NCI-H2107 treated with DMSO at 0.1 percent for 48 hours (cell line): ENCODE results near the gene HEPN1.

Source experiments
- DNase-seq: peaks from one replicate; lab custom pipeline; 2025; ENCODE audit not compliant: unreplicated experiment; lab: John Stamatoyannopoulos, UW

HEPN1 gene

DNA sequence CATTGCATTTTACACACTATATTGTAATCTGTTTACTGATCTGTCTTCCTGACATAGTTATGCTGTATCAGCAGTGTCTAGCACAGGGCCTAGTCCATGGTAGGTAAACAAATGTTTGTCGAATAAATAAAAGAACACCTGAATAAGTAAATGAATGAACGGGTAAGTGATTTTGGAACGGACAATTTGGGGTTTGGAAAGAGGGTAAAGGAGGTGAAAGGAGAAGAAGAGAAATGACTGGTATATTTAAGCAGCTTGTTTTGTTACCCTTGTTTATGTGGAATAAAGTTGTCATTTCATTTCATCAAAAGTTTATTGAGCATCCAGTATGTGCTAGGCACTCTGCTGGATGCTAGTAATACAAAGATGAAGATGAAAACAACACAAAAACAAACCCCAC lies at the start of gene HEPN1:
Gene HEPN1 (plus strand): TSS at position 301 of the 400 bp plus-strand sequence.
- DNase-seq, result no peak

DNA sequence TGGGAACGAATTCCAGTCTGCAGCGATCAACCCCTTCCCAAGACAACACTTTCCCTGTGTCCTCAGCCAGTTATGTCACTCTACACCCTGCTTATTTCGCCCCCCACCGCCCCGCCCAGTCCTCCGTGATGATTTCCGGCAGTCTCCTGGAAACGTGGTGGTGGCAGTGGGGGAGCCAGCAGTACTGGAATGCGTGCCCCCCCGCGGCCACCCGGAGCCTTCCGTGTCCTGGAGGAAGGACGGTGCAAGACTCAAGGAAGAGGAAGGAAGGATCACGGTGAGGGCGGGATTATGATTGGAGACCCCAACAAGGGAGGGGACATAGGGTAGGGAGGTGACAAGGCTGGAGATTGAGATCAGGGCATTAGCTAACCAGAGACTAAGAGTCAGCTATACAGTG lies 49.7 kb upstream of the HEPN1 start:
- DNase-seq, result no peak

DNA sequence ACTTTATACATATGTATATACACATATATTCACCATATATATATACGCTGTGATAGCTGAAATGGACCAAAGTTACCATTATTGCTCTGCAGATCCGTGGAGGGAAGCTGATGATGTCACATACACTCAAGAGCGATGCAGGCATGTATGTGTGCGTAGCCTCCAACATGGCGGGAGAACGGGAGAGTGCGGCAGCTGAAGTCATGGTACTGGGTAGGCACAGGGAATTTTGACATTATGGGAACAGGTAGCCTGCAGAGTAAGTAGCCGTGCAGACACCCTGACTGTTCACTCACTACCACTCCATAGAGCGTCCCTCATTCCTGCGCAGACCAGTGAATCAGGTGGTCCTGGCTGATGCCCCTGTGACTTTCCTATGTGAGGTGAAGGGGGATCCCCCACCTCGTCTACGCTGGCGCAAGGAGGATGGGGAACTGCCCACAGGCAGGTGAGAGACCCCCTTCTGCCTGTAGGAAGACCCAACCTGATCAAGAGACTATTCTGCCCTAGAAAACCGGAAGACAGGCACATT lies 49.1 kb upstream of the HEPN1 start:
- DNase-seq, result no peak

DNA sequence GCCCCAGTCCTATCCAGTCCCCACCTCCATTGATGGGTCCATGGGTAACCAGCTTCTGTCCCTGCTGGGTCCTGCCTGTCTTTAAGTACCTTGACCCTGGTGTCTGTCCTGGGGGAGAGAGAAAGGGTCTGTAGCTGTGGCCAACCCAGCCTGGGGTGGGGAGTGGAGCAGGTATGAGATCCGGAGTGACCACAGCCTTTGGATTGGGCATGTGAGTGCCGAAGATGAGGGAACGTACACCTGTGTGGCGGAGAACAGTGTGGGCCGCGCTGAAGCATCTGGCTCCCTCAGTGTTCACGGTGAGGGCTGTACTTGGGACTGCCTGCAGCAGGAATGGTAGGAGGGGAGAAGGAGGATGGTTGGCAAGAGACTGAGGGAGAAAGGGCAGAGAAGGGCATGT lies 48.6 kb upstream of the HEPN1 start:
- no peak for DNase-seq

DNA sequence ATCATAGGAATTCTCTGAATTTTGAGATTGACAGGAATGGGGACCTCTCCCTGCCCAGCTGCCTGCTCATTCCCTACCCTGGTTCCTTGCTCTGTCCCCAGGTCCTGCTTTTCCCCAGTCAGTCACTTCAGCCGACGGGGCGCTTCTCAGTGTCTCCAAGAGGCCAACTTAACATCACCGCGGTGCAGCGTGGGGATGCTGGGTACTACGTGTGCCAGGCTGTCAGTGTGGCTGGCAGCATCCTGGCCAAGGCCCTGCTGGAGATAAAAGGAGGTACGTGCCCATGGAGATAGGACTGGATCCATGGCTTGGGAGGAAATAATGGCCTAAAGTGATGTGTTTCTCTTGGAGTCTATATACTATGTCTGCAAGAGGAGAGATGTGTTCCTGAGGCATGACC lies 46.8 kb upstream of the HEPN1 start:
- DNase-seq, result no peak

DNA sequence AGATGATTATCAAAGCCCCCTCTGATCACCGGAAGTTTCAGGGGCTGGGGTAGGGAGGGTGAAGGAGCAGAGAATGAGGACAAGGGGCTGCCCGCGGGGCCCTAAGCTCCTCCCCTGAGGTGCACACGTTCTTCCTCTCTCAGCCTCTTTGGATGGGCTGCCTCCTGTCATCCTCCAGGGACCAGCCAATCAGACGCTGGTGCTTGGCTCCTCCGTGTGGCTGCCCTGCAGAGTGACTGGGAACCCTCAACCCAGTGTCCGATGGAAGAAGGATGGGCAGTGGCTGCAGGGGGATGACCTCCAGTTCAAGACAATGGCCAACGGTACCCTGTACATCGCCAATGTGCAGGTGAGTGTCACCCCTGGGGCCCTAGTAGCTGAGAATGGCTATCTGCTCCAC lies 46.3 kb upstream of the HEPN1 start:
- DNase-seq, result no peak

DNA sequence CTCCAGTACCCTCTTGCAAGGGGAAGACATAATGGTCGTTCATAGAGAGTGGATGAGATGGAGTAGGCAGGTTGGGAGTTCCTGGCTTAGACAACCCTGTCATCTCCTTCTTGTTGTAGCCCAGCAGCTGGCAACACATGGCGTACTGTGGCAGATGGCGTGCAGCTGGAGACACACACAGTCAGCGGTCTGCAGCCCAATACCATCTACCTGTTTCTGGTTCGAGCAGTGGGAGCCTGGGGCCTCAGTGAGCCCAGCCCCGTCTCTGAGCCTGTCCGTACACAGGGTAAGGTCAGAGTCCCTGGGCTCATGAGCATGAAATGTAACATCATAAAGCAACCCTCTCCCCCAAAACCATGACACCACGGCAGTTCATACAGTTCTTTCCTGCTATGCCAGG lies 45.1 kb upstream of the HEPN1 start:
- DNase-seq, result no peak

DNA sequence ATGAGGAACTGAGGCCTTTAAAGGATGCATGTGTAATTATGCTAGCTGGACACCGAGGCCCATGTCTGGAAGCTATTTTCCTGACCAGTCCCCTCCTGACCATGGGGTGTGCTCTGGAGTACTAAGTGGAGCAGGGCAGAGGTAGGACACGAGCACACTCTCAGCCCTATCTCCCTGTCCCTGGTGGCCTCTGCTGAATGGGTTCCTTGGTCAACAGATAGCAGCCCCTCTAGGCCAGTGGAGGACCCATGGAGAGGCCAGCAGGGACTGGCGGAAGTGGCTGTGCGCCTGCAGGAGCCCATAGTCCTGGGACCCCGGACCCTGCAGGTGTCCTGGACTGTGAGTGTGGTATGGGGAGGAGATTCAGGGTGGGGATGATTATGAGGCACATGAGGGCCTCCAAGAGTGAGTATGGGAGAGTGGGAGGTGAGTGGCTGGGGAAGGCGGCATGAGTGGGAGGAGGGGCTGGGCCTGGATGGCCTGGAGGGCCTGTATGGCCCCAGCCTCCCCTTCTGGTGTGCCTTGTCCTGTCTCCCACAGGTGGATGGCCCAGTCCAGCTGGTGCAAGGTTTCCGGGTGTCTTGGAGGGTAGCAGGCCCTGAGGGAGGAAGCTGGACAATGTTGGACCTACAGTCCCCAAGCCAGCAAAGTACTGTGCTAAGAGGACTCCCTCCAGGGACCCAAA lies 44.3 kb upstream of the HEPN1 start:
- no peak for DNase-seq

DNA sequence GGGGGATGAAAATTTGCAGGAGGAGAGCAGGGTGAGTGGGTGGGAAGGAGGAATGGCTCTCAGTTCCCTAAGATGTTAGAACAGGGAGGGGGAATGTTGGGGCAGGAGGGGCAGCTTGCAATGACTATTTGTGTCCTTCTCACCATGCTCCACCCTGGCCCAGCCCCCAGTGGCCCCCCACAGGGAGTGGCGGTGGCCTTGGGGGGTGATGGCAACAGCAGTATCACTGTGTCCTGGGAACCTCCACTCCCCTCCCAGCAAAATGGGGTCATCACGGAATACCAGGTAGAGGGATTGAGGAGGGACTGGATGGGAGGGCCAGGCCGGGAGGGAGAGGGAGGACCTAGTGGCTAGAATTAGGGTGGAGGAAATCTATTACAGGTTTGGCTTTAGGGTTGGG lies 43.6 kb upstream of the HEPN1 start:
- no peak for DNase-seq

DNA sequence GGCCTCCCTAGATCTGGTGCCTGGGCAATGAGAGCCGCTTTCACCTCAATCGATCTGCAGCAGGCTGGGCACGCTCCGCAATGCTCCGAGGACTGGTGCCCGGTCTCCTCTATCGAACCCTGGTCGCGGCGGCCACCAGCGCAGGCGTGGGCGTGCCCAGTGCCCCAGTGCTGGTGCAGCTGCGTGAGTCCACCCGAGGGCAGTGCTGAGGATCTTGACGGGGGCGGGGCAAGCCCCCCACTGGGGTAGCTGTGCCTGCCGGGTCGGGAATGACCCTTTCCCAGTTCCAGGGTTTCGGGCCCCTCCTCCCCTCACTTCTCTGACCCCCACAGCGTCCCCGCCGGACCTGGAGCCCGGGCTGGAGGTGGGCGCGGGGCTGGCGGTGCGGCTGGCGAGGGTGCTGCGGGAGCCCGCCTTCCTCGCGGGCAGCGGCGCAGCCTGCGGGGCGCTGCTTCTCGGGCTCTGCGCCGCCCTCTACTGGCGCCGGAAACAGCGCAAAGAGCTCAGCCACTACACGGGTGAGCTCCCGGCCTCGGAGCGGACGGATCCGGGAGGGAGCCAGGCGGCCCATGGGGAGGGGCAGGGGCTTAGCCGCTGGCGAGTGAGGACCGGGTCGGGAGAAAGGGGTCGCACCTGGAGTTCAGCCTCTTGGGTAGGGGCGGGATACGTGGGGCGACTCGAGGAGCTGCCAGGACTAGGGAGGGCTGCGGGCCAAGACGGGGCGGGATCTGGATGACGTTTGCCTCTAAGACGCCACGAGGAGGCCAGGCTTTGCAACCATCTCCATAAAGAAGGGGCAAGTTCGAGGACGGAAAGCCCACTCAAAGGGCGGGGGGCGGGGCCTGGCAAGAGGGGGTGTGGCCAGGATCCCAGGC lies 42.9 kb upstream of the HEPN1 start:
- DNase-seq, result no peak

DNA sequence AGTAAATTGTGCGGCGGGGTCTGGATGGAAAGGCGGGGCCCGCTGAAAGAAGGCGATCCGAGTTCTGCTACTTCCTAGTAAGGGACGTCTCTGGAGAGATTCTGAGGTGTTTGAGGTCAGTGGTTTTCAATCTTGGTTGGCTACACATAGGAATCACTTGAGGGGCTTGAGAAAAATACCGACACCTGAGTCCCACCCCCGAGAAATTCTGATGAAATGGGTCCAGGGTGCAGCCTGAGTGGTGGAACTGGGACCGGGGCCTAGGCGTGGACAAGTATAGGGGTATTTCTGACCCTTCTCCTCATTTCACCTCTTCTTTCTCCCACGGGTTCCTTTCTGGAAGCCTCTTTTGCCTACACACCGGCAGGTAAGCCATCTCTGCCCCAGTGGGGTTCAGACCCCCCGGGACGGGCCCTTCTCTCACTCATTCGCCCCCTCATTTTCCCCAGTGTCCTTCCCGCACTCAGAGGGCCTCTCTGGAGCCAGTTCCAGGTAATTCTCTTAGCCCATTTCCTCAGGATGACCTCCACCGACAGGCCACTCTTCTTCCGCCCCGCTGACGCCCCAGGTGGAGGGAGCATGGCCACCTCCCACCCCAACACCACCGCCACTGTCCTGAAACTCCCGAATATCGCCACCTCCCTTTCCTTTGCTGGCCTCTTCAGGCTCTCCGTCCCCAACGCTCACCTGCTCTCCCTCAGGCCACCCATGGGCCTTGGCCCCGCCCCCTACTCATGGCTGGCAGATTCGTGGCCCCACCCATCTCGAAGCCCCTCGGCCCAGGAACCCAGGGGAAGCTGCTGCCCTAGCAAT lies 42.0 kb upstream of the HEPN1 start:
- DNase-seq, result no peak

DNA sequence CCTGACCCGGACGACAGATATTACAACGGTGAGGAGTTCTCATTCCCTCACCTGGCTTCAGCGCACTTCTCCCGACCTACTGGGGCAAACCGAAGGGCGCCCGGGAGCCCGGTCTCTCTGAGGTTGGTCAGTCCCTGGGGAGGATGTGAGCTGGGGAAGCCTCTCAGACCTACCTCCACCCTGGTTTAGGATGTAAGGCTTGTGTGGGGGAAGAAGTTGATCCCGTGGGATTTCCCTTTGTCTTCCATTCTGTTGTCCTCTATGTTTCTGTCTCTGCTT lies 41.5 kb upstream of the HEPN1 start:
- DNase-seq, result no peak

DNA sequence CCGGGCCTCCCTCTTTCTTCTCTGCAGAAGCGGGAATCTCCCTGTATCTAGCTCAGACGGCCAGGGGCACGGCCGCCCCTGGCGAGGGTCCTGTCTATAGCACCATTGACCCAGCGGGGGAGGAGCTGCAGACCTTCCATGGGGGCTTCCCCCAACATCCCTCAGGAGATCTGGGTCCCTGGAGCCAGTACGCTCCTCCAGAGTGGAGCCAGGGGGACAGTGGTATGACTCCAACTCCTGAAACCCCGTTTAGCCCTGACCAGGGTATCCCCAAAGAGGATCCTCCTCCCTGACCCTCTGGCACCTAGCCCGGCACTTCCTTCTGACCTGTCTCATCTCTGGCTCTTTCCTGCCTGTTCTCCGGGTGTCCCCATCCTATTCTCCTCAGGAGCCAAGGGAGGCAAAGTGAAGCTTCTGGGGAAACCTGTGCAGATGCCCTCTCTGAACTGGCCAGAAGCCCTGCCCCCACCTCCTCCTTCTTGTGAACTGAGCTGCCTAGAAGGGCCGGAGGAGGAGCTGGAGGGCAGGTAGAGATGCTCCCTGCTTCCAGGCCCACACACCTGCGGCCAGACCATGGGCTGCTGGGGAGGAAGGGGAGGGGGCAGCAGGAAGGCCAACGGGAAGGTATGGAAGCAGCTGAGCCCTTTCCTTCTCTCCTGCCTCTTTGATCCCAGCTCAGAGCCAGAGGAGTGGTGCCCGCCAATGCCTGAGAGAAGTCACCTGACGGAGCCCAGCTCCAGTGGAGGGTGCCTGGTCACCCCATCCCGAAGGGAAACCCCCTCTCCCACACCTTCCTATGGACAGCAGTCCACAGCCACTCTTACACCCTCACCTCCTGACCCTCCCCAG lies 40.9 kb upstream of the HEPN1 start:
- no peak for DNase-seq

DNA sequence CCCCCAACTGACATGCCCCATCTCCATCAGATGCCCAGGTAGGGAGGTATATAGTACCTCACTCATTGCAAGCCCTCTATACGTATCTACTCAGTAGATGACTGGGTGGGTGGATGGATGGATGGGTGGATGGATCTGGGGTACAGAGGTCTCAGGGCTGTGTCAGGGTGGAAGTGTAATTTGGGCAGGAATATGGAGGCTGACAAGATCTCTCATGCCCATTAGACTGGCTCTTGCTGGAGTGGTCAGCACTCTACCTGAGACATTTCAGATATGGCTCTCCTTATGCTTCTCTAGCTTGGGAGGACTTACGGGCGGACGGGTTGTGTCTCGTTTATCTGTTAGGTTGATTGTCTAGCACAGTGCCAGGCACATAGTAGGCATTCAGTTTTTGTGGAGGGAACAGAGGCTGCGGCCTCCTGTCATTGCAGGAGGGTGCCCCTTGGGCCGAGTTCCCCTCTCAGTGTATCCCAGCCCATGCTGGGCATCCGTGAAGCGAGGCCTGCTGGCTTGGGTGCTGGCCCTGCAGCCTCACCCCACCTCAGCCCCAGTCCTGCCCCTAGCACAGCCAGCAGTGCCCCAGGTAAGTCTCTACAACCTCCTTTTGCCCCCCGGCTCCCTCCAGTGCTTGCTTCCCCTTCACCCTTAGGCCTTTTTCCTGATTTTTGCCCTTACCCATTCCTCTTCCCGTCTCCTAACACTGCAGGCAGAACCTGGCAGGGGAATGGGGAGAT lies 40.1 kb upstream of the HEPN1 start:
- no peak for DNase-seq

DNA sequence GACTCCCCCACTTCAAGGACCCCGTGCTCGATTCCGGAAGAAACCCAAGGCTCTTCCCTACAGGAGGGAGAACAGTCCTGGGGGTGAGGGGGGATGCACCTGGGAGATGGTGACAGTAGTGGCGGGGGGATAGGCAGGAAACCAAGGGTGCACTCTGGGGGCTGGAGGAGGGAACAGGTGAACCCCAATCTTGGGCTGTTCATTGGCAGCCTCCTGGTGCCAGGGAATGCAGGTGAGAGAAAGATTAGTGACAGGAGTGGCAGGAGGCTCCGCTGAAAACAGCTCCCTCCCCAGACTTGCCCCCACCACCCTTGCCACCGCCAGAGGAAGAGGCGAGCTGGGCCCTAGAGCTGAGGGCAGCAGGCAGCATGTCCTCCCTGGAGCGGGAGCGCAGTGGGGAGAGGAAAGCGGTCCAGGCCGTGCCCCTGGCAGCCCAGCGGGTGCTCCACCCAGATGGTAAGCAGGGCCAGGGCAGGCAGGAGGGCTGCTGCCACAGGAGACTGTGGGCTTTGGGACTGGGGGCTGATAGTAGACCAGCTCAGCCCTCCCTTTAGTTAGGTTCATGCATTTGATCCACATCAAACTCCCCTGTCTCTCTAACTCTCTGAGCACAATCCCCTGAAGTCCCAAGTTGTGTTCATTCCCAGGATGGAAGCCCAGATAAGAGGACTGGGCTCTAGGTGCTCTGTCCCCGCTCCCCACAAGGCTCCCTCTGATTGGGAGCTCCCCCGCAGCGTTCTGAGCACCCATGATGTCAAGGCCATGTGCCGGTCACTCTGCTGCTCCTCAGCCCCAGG lies 39.4 kb upstream of the HEPN1 start:
- no peak for DNase-seq

DNA sequence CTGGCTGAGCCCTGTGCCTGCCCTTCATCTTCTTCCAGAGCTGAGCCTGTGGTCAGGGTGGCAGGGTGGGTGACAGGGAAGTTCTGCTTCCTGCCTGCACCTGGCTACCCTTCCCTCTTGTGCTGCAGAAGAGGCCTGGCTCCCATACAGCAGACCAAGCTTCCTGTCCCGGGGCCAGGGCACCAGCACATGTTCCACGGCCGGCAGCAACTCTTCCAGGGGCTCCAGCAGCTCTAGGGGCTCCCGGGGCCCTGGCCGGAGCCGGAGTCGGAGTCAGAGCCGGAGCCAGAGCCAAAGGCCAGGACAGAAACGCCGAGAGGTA lies 38.8 kb upstream of the HEPN1 start:
- DNase-seq, result no peak

DNA sequence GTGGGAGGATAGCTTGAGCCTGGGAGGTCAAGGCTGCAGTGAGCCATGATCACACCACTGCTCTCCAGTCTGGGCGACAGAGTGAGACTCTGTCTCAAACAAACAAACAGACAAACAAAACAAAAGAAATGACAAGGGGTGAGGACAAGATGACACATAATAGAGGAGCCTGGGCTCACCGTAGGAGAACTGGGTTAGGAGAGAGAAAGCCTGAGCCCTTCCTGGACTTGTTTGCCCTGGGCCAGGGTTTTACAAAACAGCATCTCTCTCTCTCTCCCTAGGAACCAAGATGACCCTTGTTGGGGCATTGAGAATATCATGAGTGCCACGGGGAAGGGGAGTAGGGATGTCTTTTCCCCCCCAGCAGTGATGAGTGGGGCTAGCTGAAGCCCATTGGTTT lies 38.1 kb upstream of the HEPN1 start:
- no peak for DNase-seq

DNA sequence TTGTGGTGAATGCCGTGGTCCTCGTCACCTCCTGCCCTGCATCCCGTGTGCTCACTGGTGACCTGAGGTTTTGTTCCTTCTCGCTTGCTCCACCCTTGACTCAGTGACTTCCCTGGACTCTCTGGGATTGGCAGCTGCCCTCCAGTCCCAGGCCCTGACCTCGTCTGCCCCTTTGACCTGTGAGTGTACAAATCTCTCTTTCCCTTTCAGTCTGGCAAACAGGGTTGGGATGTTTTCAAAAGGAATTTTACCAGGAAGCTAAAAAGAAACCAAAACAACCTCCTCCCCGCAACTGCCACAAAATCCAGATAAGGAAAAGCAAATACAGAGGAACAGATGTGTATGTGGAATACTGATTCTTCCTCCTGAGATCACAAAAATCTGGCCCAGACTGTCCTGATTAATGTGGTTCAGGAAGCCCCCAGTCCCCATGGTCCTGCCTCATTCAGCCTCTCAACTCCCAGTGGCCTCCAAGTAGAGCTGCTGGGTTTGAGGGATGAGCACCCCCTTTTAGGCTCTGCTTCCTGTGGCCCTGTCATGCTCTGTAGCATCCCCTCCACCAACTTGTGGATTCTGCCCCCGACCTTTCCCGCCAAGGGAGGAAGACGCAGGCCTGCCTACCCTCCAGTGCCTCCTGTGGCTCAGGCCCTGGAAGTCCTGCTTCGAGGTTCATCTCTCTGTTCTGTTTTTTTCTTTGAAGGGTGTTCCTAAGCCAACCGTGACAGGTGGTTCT lies 36.5 kb upstream of the HEPN1 start:
- DNase-seq, result no peak

DNA sequence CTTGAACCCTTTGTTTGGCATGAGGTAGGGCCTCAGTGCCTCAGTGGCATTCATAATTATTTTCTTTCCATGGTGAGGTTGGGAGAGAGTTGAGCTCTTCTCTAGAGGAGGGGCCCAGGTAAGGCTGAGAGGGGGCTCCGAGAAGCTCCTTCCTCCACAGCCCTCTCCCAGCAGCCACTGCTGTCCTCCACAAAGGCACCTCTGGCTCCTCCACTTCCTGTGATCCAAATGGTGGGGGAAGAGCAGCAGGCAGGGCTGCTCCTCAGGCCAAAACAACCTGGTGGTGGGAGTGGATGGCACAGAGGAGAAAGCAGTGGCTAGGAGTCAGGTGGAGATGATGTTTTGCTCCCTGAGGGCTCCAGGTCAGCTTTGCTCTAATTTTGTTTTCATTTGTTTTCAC lies 34.7 kb upstream of the HEPN1 start:
- no peak for DNase-seq
